ENCODE results near the gene GOLIM4. TPM values are rescaled to one million over a fixed set of nuclear protein-coding genes. Genes with fewer than 3 reads are reported as not detected.

The GOLIM4 gene
- total RNA-seq, 1 experiment from 2014 or later: 24.6 TPM

DNA sequence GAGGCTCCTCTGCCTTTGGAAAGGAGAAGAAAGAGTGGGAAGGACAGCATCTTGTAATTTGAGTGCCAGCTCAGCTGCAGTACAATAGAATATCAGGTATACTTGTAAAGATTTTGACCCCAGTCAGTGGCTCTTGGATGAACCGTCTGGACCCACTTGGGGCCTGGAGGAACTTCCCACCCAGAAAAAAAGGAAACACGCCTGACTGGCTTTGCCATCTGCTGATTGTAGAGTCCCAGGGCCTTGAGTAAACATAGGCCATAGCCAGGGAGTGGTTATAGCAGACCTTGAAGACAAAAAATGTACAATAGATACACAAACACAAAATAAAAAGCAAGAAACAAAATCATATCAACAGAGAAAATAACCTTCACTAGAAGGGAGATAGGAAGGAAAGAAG, 112.1 kb downstream of the GOLIM4 start:
- Histone ChIP-seq H3K14ac (ENCODE audit: insufficient read depth, low read length) (no peak overlapping the region), H3K27me3 (ENCODE audit: insufficient read depth, low read length) (no peaks in the 10 kb centered on the region), H3K9me3 (ENCODE audit: control insufficient read depth, low read depth, low read length) (no peaks in the 10 kb centered on the region), H3K9ac (ENCODE audit: extremely low read depth, insufficient read length, low read length) (no peak overlapping the region), H3K56ac (ENCODE audit: insufficient read length, low read depth, low read length) (no peak overlapping the region), H4K8ac (replicated peaks; ENCODE audit: insufficient read length, low read depth, low read length) (no peak overlapping the region), H3K4me1 (ENCODE audit: insufficient read depth, low read length) (no peaks in the 10 kb centered on the region), H2BK20ac (ENCODE audit: low read depth, low read length, poor library complexity, severe bottlenecking) (no peak overlapping the region), H2BK15ac (ENCODE audit: low read depth, low read length) (no peak overlapping the region), H3K23ac (ENCODE audit: insufficient read length, low read depth, low read length) (no peak overlapping the region), H2BK5ac (ENCODE audit: insufficient read length, low read length) (no peak overlapping the region), H4K91ac (ENCODE audit: insufficient read length, low read depth, low read length) (no peak overlapping the region), H2AK5ac (ENCODE audit: insufficient read length, low read length) (no peak overlapping the region), H2BK120ac (ENCODE audit: low read depth, low read length, poor library complexity, severe bottlenecking) (no peak overlapping the region), H3K79me1 (ENCODE audit: insufficient read depth, low read depth, low read length, poor library complexity, severe bottlenecking) (no peaks in the 10 kb centered on the region), H3K18ac (ENCODE audit: insufficient read length, low read depth, low read length) (no peak overlapping the region), H4K20me1 (ENCODE audit: control insufficient read depth, insufficient read depth, insufficient read length) (no peaks in the 10 kb centered on the region), H2BK12ac (ENCODE audit: insufficient read length, low read depth, low read length) (no peak overlapping the region), H4K5ac (ENCODE audit: insufficient read length, low read depth, low read length) (no peak overlapping the region), H3T11ph (ENCODE audit: low read length) (no peak overlapping the region), H3K79me2 (ENCODE audit: insufficient read depth, low read length) (no peaks in the 10 kb centered on the region), H3K4ac (ENCODE audit: low read depth, low read length) (no peak overlapping the region), H2AFZ (ENCODE audit: low read length) (no peak overlapping the region), H3K27ac (ENCODE audit: insufficient read length, low read depth, low read length) (no peak overlapping the region), H3K4me2 (ENCODE audit: insufficient read depth, insufficient read length, low read length) (no peak overlapping the region), H3K23me2 (ENCODE audit: insufficient read length, low read depth, low read length, poor library complexity, severe bottlenecking) (no peaks in the 10 kb centered on the region)
- WGBS (ENCODE audit: extremely low coverage, insufficient read length, low lambda C conversion rate): no CpG with 5 or more reads among the region's 2 CpGs
- TF ChIP-seq, protein P1, sequence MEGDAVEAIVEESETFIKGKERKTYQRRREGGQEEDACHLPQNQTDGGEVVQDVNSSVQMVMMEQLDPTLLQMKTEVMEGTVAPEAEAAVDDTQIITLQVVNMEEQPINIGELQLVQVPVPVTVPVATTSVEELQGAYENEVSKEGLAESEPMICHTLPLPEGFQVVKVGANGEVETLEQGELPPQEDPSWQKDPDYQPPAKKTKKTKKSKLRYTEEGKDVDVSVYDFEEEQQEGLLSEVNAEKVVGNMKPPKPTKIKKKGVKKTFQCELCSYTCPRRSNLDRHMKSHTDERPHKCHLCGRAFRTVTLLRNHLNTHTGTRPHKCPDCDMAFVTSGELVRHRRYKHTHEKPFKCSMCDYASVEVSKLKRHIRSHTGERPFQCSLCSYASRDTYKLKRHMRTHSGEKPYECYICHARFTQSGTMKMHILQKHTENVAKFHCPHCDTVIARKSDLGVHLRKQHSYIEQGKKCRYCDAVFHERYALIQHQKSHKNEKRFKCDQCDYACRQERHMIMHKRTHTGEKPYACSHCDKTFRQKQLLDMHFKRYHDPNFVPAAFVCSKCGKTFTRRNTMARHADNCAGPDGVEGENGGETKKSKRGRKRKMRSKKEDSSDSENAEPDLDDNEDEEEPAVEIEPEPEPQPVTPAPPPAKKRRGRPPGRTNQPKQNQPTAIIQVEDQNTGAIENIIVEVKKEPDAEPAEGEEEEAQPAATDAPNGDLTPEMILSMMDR (conservative IDR thresholded peaks at IDR 0.05): no peak
- Mint-ChIP-seq H3K4me3 (no peak overlapping the region), H3K9me3 (no peaks in the 10 kb centered on the region), H3K27ac (no peak overlapping the region), H3K36me3 (ENCODE audit: insufficient read depth in 1 of 3, low read depth in 3 of 3) (no peaks in the 10 kb centered on the region), H3K27me3 (ENCODE audit: low read depth) (no peaks in the 10 kb centered on the region), H3K4me1 (no peaks in the 10 kb centered on the region)
- DNase-seq: no peak
